Ishikawa (cell line): ENCODE measurements around the gene TMOD1.

ENCODE experiments used
- EP300 ChIP-seq: IDR thresholded peaks from 2 replicates; pipeline ENCODE4 v1.6.1; 2012; ENCODE audit warnings: borderline replicate concordance
- MAX ChIP-seq: IDR thresholded peaks from 2 replicates; pipeline ENCODE4 v1.6.1; 2012
- RAD21 ChIP-seq: IDR thresholded peaks from 2 replicates; pipeline ENCODE4 v1.6.1; 2012; ENCODE audit warnings: low read depth
- REST ChIP-seq: IDR thresholded peaks from 2 replicates; pipeline ENCODE4 v1.6.1; 2012; ENCODE audit warnings: low read depth, mild to moderate bottlenecking
- TCF12 ChIP-seq: IDR thresholded peaks from 2 replicates; pipeline ENCODE4 v1.6.1; 2012; ENCODE audit warnings: low read depth
- YY1 ChIP-seq: IDR thresholded peaks from 2 replicates; pipeline ENCODE4 v1.6.1; 2012; ENCODE audit warnings: low read depth

DNA sequence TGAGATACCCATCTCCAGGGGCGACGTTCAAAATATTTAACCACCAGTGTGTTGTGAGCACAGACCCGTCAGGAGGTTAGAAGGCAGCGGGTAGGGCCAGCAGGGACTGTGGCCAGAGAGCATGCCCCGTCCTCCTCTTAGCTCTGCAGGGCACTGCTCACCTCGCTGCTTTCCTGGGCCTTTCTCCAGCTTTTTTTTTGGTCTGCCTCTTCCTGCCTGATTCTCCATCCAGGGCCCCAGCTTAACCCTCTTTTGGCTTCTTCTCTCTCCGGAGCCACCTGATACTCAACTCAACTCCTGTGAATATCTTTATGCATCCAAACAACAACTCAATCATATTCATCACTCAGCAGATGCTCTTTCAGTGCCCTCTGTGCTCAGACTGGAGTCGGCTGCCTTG lies 44.0 kb downstream of the TMOD1 start:
- TF ChIP-seq REST (no peak), MAX (no peak), YY1 (no peak), TCF12 (no peak), RAD21 (no peak), EP300 (no peak)
